ENCODE results near the gene SEC63. TPM values are rescaled to one million over a fixed set of nuclear protein-coding genes. Genes with fewer than 3 reads are reported as not detected.
"Not testable (repeated sequence)": the region's sequence is repeated elsewhere in the genome, so short reads cannot be mapped to it uniquely, and the experiment has no call there.

The SEC63 gene
- total RNA-seq, 3 donors from 2014 or later (not counting 1 experiment from before 2014, with no cell fraction given) = 84.4 to 104 (median 90.4) TPM

GRCh38 chr6:107917451-107918375, 40.3 kb downstream of the SEC63 start:
- Mint-ChIP-seq H3K36me3 (peaks cover 11% of the 10 kb centered on the region), H3K9me3 (no peaks in the 10 kb centered on the region), H3K4me1 (peaks cover 0 to 12% of the 10 kb centered on the region in 2 donors), H3K4me3 (no peak overlapping the region), H3K27me3 (ENCODE audit: low read depth in 2 of 2) (no peaks in the 10 kb centered on the region), H3K27ac (no peak overlapping the region)
- ATAC-seq = no peak
- no peak for TF ChIP-seq CTCF (IDR thresholded peaks at IDR 0.05)
- intact Hi-C loops (cut with micrococcal nuclease) = no loop called here
- WGBS (ENCODE audit: insufficient coverage) = 93% methylated on average over 8 of the region's 9 CpGs
- no peaks in the 10 kb centered on the region for H3K4me1 ChIP-seq (ENCODE audit: control insufficient read depth, insufficient read depth, low read length)
- no peak for DNase-seq
- H3K27me3 ChIP-seq (ENCODE audit: control insufficient read depth, insufficient read depth, low read length) = no peaks in the 10 kb centered on the region
- H3K27ac ChIP-seq (ENCODE audit: low read length) = no peak overlapping the region
- H3K4me3 ChIP-seq (ENCODE audit: low read length) = no peak overlapping the region
- H3K36me3 ChIP-seq (ENCODE audit: control insufficient read depth, insufficient read depth, low read length) = peaks cover 30% of the 10 kb centered on the region
- H3K9me3 ChIP-seq (ENCODE audit: control insufficient read depth, insufficient read depth, low read length) = peaks cover 8% of the 10 kb centered on the region

- H3K4me3 ChIP-seq (ENCODE audit: low read length); H3K27ac ChIP-seq (ENCODE audit: low read length); H3K4me3 Mint-ChIP-seq; H3K9me3 ChIP-seq (ENCODE audit: control insufficient read depth, insufficient read depth, low read length); ATAC-seq; intact Hi-C loops (cut with micrococcal nuclease); H3K4me1 Mint-ChIP-seq; H3K27me3 ChIP-seq (ENCODE audit: control insufficient read depth, insufficient read depth, low read length); H3K27ac Mint-ChIP-seq; H3K27me3 Mint-ChIP-seq (ENCODE audit: low read depth in 2 of 2); H3K9me3 Mint-ChIP-seq; H3K4me1 ChIP-seq (ENCODE audit: control insufficient read depth, insufficient read depth, low read length); DNase-seq: not testable (repeated sequence)
- peaks cover 11% of the 10 kb centered on the region for H3K36me3 Mint-ChIP-seq
- H3K36me3 ChIP-seq (ENCODE audit: control insufficient read depth, insufficient read depth, low read length) = peaks cover 38% of the 10 kb centered on the region
- WGBS (ENCODE audit: insufficient coverage) = 97% methylated on average over 5 of the region's 6 CpGs
These were observed 41.0 kb downstream of the SEC63 start for GRCh38 chr6:107916961-107917360.

- Mint-ChIP-seq H3K4me1 (peaks cover 0 to 6% of the 10 kb centered on the region in 2 donors), H3K9me3 (no peaks in the 10 kb centered on the region), H3K27me3 (ENCODE audit: low read depth in 2 of 2) (no peaks in the 10 kb centered on the region), H3K4me3 (no peak overlapping the region), H3K36me3 (peaks cover 6% of the 10 kb centered on the region), H3K27ac (no peak overlapping the region)
- Histone ChIP-seq H3K4me1 (ENCODE audit: control insufficient read depth, insufficient read depth, low read length) (no peaks in the 10 kb centered on the region), H3K27ac (ENCODE audit: low read length) (no peak overlapping the region), H3K4me3 (ENCODE audit: low read length) (no peak overlapping the region), H3K36me3 (ENCODE audit: control insufficient read depth, insufficient read depth, low read length) (peaks cover 47% of the 10 kb centered on the region), H3K27me3 (ENCODE audit: control insufficient read depth, insufficient read depth, low read length) (no peaks in the 10 kb centered on the region), H3K9me3 (ENCODE audit: control insufficient read depth, insufficient read depth, low read length) (no peaks in the 10 kb centered on the region)
- 100% methylated on average over 1 of the region's 1 CpG for WGBS (ENCODE audit: insufficient coverage)
- no peak for TF ChIP-seq CTCF (IDR thresholded peaks at IDR 0.05)
- ATAC-seq (no peak), DNase-seq (no peak)
- intact Hi-C loops (cut with micrococcal nuclease) = no loop called here
These were observed 46.3 kb downstream of the SEC63 start for GRCh38 chr6:107911692-107912091.

- Histone ChIP-seq H3K27ac (ENCODE audit: low read length) (no peak overlapping the region), H3K27me3 (ENCODE audit: control insufficient read depth, insufficient read depth, low read length) (no peaks in the 10 kb centered on the region), H3K4me1 (ENCODE audit: control insufficient read depth, insufficient read depth, low read length) (no peaks in the 10 kb centered on the region), H3K4me3 (ENCODE audit: low read length) (no peak overlapping the region), H3K36me3 (ENCODE audit: control insufficient read depth, insufficient read depth, low read length) (peaks cover 48% of the 10 kb centered on the region), H3K9me3 (ENCODE audit: control insufficient read depth, insufficient read depth, low read length) (no peaks in the 10 kb centered on the region)
- Mint-ChIP-seq H3K27me3 (ENCODE audit: low read depth in 2 of 2) (no peaks in the 10 kb centered on the region), H3K4me3 (no peak overlapping the region), H3K4me1 (no peaks in the 10 kb centered on the region), H3K27ac (no peak overlapping the region), H3K36me3 (peaks cover 9% of the 10 kb centered on the region), H3K9me3 (no peaks in the 10 kb centered on the region)
- ATAC-seq = no peak
- TF ChIP-seq CTCF (IDR thresholded peaks at IDR 0.05) = no peak
- intact Hi-C loops (cut with micrococcal nuclease) = no loop called here
- no peak for DNase-seq
These were observed 63.1 kb downstream of the SEC63 start for GRCh38 chr6:107894809-107895396.

- H3K4me1 Mint-ChIP-seq; H3K27me3 Mint-ChIP-seq (ENCODE audit: low read depth in 2 of 2); ATAC-seq; intact Hi-C loops (cut with micrococcal nuclease); H3K4me1 ChIP-seq (ENCODE audit: control insufficient read depth, insufficient read depth, low read length); H3K27ac ChIP-seq (ENCODE audit: low read length); H3K4me3 Mint-ChIP-seq; H3K27me3 ChIP-seq (ENCODE audit: control insufficient read depth, insufficient read depth, low read length); DNase-seq; H3K36me3 Mint-ChIP-seq; H3K4me3 ChIP-seq (ENCODE audit: low read length); H3K9me3 ChIP-seq (ENCODE audit: control insufficient read depth, insufficient read depth, low read length); H3K27ac Mint-ChIP-seq; H3K9me3 Mint-ChIP-seq: not testable (repeated sequence)
- peaks cover 31% of the 10 kb centered on the region for H3K36me3 ChIP-seq (ENCODE audit: control insufficient read depth, insufficient read depth, low read length)
- WGBS (ENCODE audit: insufficient coverage) = 97% methylated on average over 3 of the region's 4 CpGs
These were observed 67.6 kb downstream of the SEC63 start for GRCh38 chr6:107890431-107890830.

GRCh38 chr6:107885950-107886349, 72.1 kb downstream of the SEC63 start:
- H3K4me1 ChIP-seq (ENCODE audit: control insufficient read depth, insufficient read depth, low read length); H3K27me3 ChIP-seq (ENCODE audit: control insufficient read depth, insufficient read depth, low read length); intact Hi-C loops (cut with micrococcal nuclease); ATAC-seq; H3K9me3 Mint-ChIP-seq; H3K4me1 Mint-ChIP-seq; H3K9me3 ChIP-seq (ENCODE audit: control insufficient read depth, insufficient read depth, low read length); H3K27me3 Mint-ChIP-seq (ENCODE audit: low read depth in 2 of 2); H3K27ac Mint-ChIP-seq; H3K27ac ChIP-seq (ENCODE audit: low read length); DNase-seq; H3K4me3 ChIP-seq (ENCODE audit: low read length); H3K4me3 Mint-ChIP-seq; H3K36me3 Mint-ChIP-seq: not testable (repeated sequence)
- peaks cover 11% of the 10 kb centered on the region for H3K36me3 ChIP-seq (ENCODE audit: control insufficient read depth, insufficient read depth, low read length)
- WGBS (ENCODE audit: insufficient coverage) = 100% methylated on average over 2 of the region's 5 CpGs
